Fibroblast of peridontal ligament (primary cell): ENCODE data around the gene TENT5D.
"Not testable (repeated sequence)": the region's sequence is repeated elsewhere in the genome, so short reads cannot be mapped to it uniquely, and the experiment has no call there.

ENCODE experiments used
- DNase-seq: peaks from one replicate; pipeline ENCODE4 v3.0.0-alpha.2; 2010; ENCODE audit errors: extremely low read depth

Gene TENT5D

GRCh38 chrX:80420147-80420546 is at the start of gene TENT5D:
TENT5D (plus strand) TSS chrX:80420447; CDS start chrX:80442540, 22,093 bp downstream.
- DNase-seq = no peak

DNA sequence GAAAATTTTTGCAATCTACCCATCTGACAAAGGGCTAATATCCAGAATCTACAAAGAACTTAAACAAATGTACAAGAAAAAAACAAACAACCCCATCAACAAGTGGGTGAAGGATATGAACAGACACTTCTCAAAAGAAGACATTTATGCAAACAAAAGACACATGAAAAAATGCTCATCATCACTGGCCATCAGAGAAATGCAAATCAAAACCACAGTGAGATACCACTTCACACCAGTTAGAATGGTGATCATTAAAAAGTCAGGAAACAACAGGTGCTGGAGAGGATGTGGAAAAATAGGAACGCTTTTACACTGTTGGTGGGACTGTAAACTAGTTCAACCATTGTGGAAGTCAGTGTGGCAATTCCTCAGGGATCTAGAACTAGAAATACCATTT is 34.6 kb upstream of the TENT5D start:
- not testable (repeated sequence) for DNase-seq

- no peak for DNase-seq
Measured at GRCh38 chrX:80388206-80388605, 32.0 kb upstream of the TENT5D start.

GRCh38 chrX:80412042-80412441 is 8.2 kb upstream of the TENT5D start:
- DNase-seq = no peak

DNA sequence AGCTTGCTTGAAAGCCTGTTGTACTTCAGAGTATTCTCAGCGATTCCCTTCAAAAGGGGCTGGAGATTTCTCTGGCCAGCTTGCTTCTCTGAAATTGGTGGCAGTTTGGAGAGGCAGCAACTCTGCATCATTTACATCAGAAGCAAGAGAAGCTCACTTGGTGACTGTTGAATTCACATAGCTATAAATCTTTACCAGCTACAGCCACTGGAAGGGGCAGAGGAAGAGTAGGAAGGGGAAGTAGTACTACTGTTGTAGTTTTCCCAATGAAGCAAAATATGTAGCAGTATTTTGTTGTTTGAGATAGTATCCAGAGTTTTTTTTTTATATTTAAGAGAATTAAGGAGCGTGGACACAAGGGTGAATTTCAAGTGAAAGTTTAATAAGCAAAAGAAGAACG is 2.8 kb downstream of the TENT5D start:
- no peak for DNase-seq

DNA sequence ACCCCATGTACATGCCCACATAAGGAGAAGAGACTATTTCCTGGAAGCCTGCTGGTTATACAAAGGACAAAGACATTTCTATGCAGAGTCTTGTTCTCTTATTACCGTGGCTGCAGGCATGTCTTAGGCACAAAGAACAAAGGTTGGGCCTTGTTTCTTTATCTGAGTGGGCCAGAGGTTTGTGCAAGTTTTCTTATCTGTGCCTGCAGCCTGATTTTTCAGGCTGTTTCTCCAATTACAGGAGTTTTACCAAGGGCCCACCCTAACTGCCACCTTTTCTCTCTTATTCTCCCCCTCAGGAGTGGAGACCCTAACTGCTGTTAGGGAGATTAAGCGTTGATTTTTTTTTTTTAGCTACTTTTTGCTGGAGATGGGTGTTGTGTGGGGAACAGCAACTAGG is 3.5 kb downstream of the TENT5D start:
- DNase-seq = no peak

DNA sequence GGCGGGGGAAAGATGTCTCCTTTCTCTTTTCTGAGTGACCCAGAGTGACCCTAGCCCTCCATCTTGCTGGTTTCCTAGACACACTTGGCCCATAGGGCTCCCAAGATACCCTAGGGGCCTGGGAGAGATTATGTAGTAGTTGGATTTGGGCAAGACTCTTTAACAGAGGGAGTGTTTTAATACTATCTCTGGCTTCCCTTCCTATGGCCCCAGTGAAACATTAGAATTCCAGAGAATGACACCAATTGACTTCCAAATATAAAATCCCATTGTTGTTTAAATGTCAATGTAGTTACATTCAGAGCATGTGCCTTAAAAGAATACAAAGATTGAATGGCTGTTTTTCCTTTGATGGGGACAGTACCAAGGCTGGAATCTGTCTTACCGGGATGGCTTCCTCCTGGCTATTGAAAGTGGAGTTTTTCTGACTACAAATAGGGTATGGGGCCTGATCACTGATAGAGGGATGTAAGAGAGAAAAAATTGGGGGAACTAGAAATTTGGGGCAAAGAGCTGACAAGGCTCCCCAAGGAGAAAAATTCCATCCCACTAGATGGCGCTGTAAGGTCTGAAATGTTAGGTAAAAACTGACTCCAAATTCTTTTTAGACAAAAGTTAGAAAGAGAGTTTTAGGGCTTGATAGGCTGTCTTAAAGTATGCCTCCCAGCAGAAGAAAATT is 10.7 kb downstream of the TENT5D start:
- no peak for DNase-seq

GRCh38 chrX:80431505-80431832 is 11.2 kb downstream of the TENT5D start:
- DNase-seq = no peak

DNA sequence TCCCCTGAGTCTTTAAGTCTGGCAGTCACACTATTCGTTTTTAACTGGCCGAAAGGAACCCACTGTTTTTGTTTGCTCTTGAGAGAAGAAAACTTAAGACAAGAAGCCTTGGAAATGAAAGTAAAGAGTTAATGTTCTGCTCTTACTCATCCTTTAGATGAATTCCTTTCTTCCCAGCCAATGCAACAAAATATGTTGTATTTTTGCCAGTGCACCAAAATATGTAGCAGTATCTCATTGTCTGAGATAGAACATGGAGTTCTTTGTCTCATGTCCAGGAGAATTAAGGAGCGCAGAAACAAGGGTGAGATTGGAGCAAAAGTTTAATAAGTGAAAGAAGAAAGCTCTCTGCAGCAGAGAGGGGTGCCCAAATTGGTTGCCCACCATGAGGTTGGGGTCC is 12.2 kb downstream of the TENT5D start:
- DNase-seq = no peak

GRCh38 chrX:80432863-80433262 is 12.6 kb downstream of the TENT5D start:
- no peak for DNase-seq

- DNase-seq = not testable (repeated sequence)
Measured at GRCh38 chrX:80468166-80468565, 47.9 kb downstream of the TENT5D start.

DNA sequence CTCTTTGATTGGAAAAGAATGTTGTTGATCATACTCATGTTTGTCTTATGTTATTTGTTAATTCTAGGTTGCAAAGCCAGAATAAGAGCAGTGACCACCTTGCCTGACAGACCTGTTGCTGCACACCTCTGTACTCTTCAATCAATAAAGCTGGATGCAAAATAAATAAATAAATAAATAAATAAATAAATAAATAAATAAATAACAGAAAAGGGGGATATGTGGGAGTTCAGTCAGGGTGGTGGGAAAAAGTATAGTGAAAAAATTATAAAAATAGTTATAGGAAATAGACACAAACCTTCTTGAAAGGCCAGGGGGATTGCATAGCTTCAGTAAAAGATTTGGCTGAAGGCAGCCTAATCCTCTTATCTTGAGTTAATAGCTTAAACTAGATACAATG is 51.3 kb downstream of the TENT5D start:
- no peak for DNase-seq

DNA sequence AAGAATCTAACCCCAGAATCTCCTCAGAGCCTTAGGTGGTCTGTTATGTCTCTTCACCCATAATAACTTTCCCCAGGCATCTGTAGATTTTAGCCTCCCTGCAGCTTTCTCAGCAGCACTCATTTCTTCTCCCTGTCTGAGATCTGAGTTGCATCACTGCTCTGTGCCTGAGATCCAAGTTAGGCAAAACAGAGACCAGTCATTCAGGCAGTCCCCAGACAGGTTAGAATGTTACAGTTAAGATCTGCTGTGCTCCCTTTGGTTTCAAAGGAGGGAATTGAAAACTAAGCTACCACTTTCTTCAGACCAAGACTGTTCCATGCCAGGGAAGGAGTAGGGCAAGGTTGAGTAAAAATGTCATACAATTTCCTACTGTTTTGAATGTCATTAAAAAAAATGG is 65.3 kb downstream of the TENT5D start:
- no peak for DNase-seq

- no peak for DNase-seq
Measured at GRCh38 chrX:80486299-80486698, 66.1 kb downstream of the TENT5D start.

GRCh38 chrX:80489166-80489565 is 68.9 kb downstream of the TENT5D start:
- DNase-seq = no peak
